Measurements from ENCODE around the gene ICA1.
"Not testable (repeated sequence)": the region's sequence is repeated elsewhere in the genome, so short reads cannot be mapped to it uniquely, and the experiment has no call there.

The ICA1 gene

GRCh38 chr7:8105449-8106095, 156.4 kb downstream of the ICA1 start:
- TF ChIP-seq, protein P1, sequence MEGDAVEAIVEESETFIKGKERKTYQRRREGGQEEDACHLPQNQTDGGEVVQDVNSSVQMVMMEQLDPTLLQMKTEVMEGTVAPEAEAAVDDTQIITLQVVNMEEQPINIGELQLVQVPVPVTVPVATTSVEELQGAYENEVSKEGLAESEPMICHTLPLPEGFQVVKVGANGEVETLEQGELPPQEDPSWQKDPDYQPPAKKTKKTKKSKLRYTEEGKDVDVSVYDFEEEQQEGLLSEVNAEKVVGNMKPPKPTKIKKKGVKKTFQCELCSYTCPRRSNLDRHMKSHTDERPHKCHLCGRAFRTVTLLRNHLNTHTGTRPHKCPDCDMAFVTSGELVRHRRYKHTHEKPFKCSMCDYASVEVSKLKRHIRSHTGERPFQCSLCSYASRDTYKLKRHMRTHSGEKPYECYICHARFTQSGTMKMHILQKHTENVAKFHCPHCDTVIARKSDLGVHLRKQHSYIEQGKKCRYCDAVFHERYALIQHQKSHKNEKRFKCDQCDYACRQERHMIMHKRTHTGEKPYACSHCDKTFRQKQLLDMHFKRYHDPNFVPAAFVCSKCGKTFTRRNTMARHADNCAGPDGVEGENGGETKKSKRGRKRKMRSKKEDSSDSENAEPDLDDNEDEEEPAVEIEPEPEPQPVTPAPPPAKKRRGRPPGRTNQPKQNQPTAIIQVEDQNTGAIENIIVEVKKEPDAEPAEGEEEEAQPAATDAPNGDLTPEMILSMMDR (conservative IDR thresholded peaks at IDR 0.05; ENCODE audit: low read depth, low read length), result no peak
- H3K4me3 ChIP-seq (ENCODE audit: low read depth, low read length), result no peak overlapping the region
- peak; percentile 43 for DNase-seq (ENCODE audit: low read depth)

- no peak for DNase-seq (ENCODE audit: low read depth)
- TF ChIP-seq, protein P1 (conservative IDR thresholded peaks at IDR 0.05; ENCODE audit: low read depth, low read length), result no peak
Measured at GRCh38 chr7:8103282-8103681, 158.7 kb downstream of the ICA1 start.

DNA sequence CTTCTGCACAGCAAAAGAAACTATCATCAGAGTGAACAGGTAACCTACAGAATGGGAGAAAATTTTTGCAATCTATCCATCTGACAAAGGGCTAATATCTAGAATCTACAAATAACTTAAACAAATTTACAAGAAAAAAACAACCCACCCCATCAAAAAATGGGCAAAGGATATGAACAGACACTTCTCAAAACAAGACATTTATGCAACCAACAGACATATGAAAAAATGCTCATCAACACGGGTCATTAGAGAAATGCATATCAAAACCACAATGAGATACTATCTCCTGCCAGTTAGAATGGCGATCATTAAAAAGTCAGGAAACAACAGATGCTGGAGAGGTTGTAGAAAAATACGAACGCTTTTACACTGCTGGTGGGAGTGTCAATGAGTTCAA, 160.7 kb downstream of the ICA1 start:
- not testable (repeated sequence) for DNase-seq (ENCODE audit: low read depth); H3K4me3 ChIP-seq (ENCODE audit: low read depth, low read length)

More at GRCh38 chr7:8103282-8103681, 158.7 kb downstream of the ICA1 start:
- no peak overlapping the region for H3K4me3 ChIP-seq (ENCODE audit: low read depth, low read length)

DNA sequence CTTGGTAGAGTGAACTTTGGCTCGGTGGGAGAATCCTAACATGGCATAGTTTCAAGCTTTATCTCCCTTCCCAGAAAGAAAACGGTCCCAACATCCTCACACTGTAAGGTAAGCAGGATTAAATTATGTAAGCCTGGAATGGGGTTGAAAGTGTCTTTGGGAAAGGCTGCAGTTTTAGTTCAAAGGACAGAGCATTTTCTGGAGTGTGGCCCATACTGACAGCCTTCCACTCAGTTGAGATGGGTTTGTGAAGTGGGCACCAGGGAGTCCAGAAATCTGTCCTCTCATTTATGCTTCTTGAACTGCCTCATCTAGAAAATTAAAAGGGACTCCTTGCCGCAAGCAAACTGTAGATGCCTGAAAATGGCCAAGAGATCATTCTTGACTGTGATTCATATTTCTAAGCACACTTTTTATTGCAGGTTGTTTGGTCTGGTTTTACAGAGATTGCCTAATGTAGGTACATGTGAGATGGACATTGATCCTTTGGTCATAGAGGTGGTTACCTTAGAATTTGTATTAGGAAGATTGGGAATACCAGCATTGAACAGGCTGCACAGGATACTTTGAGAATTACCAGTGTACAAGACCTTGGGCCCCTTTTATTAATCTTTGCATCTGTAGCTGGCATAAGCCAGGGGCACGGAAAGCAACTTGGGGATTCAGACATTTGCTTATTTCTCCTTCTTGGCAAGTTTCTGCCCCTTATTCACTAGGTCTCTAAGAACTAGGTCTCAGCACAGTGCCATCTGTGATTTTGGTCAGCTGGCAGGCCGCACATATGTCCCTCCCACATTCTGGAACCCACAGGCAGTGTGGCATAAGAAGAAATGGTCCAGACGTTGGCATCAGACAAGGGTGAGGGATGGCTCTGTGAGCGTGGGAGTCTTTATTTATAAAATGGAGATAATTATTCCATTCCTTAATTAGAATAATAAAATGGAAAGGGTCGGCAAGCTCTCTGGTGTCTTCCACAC, 167.5 kb downstream of the ICA1 start:
- no peak for DNase-seq (ENCODE audit: low read depth)
- no peak overlapping the region for H3K4me3 ChIP-seq (ENCODE audit: low read depth, low read length)
- TF ChIP-seq, protein P1 (conservative IDR thresholded peaks at IDR 0.05; ENCODE audit: low read depth, low read length), result no peak

- no peak overlapping the region for H3K4me3 ChIP-seq (ENCODE audit: low read depth, low read length)
- TF ChIP-seq, protein P1 (conservative IDR thresholded peaks at IDR 0.05; ENCODE audit: low read depth, low read length), result no peak
- no peak for DNase-seq (ENCODE audit: low read depth)
Measured at GRCh38 chr7:8092140-8092539, 169.8 kb downstream of the ICA1 start.

DNA sequence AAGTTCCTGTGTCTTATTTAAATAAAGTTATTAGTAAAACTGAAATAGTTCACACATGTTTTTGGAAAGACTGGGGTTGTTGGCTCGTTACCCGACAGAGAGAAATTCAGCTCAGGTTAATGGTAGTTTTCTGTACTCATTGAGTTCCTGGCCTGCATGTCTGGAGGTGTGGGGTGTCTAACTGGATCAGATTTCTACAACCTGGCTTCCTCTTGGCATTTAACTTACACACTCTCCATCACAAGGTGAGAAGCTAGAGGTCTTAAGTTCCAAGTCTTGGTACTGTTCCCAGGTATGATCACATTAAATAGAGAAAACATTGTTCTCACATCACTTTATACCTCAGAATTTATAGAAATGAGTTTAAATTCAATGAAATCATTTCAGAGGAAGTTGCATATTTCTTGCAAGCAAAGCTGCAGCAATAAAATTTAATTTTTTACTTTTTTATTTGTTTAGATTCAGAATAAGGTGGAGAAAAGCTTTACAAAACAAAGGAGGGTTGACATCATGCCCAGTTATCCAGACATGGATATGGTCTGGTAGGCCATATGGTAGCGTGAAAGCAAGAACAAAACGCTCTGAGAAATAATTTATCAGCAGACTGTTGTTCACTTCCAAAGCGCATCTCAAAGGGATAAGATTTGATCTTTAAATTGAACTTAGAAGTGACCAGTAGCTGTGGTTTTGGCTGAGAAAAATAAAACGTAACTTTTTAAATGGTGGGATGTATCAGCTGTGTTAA, 172.8 kb downstream of the ICA1 start:
- H3K4me3 ChIP-seq (ENCODE audit: low read depth, low read length), result no peak overlapping the region
- TF ChIP-seq, protein P1 (conservative IDR thresholded peaks at IDR 0.05; ENCODE audit: low read depth, low read length), result no peak
- no peak for DNase-seq (ENCODE audit: low read depth)

DNA sequence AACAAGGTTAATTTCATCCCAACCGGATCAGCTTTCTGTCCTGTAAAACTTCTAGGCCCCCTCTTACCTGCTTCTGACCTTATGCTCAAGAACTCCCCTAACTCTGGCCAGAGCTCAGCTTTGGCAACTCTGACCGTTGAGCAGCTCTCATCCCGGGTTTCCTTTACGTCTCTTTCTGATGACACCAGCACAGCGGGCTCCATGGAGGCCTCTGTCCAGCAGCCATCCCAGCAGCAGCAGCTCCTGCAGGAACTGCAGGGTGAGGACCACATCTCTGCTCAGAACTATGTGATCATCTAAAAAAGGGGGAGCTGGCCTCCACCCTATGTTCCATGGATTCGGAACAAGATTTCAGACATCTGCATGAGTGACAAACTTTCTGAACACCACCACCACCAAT, 175.7 kb downstream of the ICA1 start:
- no peak overlapping the region for H3K4me3 ChIP-seq (ENCODE audit: low read depth, low read length)
- no peak for DNase-seq (ENCODE audit: low read depth)
- TF ChIP-seq, protein P1 (conservative IDR thresholded peaks at IDR 0.05; ENCODE audit: low read depth, low read length), result no peak

All from choroid plexus epithelial cell (primary cell).